HepG2 (cell line): ENCODE results near the gene PLK2. TPM values are rescaled to one million over a fixed set of nuclear protein-coding genes. Genes with fewer than 3 reads are reported as not detected.

ENCODE experiments used
- ATAC-seq: fragments of 200-7000 bp; cut with Tn5 transposase; 3 replicates; pipeline ENCODE4 v1.9.1; 2020; ENCODE audit warnings: mild to moderate bottlenecking, moderate library complexity
- BruUV-seq: library from RNA; stranded (reverse); fragments of 400-500 nt; replicated peaks from 2 replicates; lab custom pipeline; 2021; lab: Mats Ljungman, UMichigan
- CTCF ChIA-PET: fragments of 300-600 bp; formaldehyde crosslinking; extraction: SDS; loops from one replicate; lab custom pipeline; 2021; ENCODE audit warnings: low total read pairs, inconsistent platforms, low intra/inter-chr PET ratio; lab: Yijun Ruan, JAX
- POLR2A ChIA-PET: fragments of 350-600 bp; sonication (Branson Sonifier 250); formaldehyde crosslinking; loops from one replicate; lab custom pipeline; 2020; ENCODE audit warnings: antibody characterized with exemption, inconsistent platforms; lab: Yijun Ruan, JAX
- DNase-seq: peaks from one replicate; pipeline ENCODE4 v3.0.0-alpha.2; 2015; ENCODE audit warnings: low spot score
- FAIRE-seq: peaks from 3 replicates; lab custom pipeline; 2011; peaks lifted over from hg19 to GRCh38; lab: Jason Lieb, UNC
- H2AFZ ChIP-seq: one replicate; pipeline ENCODE4 v1.6.1; 2011; ENCODE audit warnings: low read length, inconsistent platforms
- H3K27ac ChIP-seq: fragments of 300-600 bp; 3 replicates; pipeline ENCODE4 v1.8.0; 2011; ENCODE audit warnings: mixed run types, mild to moderate bottlenecking, mixed read lengths, low read length, inconsistent platforms; ENCODE audit not compliant: insufficient read depth; ENCODE audit errors: extremely low read length
- H3K27me3 ChIP-seq, 2 experiments: fragments of 200-600 bp in 1 of 2; 2 replicates in 1 of 2; 3 replicates in 1 of 2; pipeline versions ENCODE4 v1.6.0 to v1.8.0; 2011; ENCODE audit warnings: low read length in 2 of 2, mild to moderate bottlenecking in 2 of 2, moderate library complexity in 2 of 2, inconsistent platforms in 1 of 2; ENCODE audit not compliant: insufficient read depth in 2 of 2, control insufficient read depth in 1 of 2
- H3K36me3 ChIP-seq, 2 experiments: fragments of 200-600 bp in 1 of 2; replicated peaks in 1 of 2; 2 replicates in 1 of 2; 3 replicates in 1 of 2; pipeline versions ENCODE4 v1.5.1 to v1.8.0; 2011; ENCODE audit warnings: low read length in 2 of 2, inconsistent platforms in 1 of 2; ENCODE audit not compliant: insufficient read depth in 2 of 2, control insufficient read depth in 1 of 2
- H3K4me1 ChIP-seq: 2 replicates; pipeline ENCODE4 v1.5.1; 2012; ENCODE audit warnings: low read length, inconsistent platforms; ENCODE audit not compliant: insufficient read depth
- H3K4me2 ChIP-seq: 2 replicates; pipeline ENCODE4 v1.6.0; 2011; ENCODE audit warnings: low read depth, low read length, inconsistent platforms
- H3K4me3 ChIP-seq, 3 experiments: fragments of 200-600 bp in 1 of 3; sonication (generic), shearing (Covaris generic) in 1 of 3; replicated peaks in 1 of 3; 2 replicates each; pipeline ENCODE4 v1.5.1; 2011 to 2016; ENCODE audit warnings: low read length in 3 of 3, inconsistent platforms in 2 of 3, low read depth in 2 of 3, mild to moderate bottlenecking in 2 of 3, control low read depth in 1 of 3, mixed read lengths in 1 of 3; ENCODE audit not compliant: insufficient read depth in 1 of 3
- H3K79me2 ChIP-seq: one replicate; pipeline ENCODE4 v1.6.1; 2011; ENCODE audit warnings: low read length, inconsistent platforms; ENCODE audit not compliant: insufficient read depth
- H3K9ac ChIP-seq: 2 replicates; pipeline ENCODE4 v1.6.0; 2011; ENCODE audit warnings: mild to moderate bottlenecking, low read depth, low read length, inconsistent platforms; ENCODE audit not compliant: insufficient read depth
- H3K9me3 ChIP-seq: 2 replicates; pipeline ENCODE4 v1.5.1; 2012; ENCODE audit warnings: mild to moderate bottlenecking, low read length
- H4K20me1 ChIP-seq: 2 replicates; pipeline ENCODE4 v1.6.0; 2011; ENCODE audit warnings: inconsistent platforms, mild to moderate bottlenecking, low read length, moderate library complexity; ENCODE audit not compliant: insufficient read depth
- MIER2 ChIP-seq: IDR thresholded peaks from 2 replicates; pipeline ENCODE4 v1.6.1; 2016; ENCODE audit warnings: missing biosample characterization, missing genetic modification reagents
- NFE2 ChIP-seq: sonication (generic); formaldehyde crosslinking; IDR thresholded peaks from 2 replicates; pipeline ENCODE4 v1.4.0; 2020; ENCODE audit warnings: missing genetic modification reagents
- PPARG ChIP-seq: conservative IDR thresholded peaks from 2 replicates; pipeline ENCODE4 v1.6.1; 2016; ENCODE audit warnings: missing biosample characterization, missing genetic modification reagents
- RAD51 ChIP-seq: fragments of 450-650 bp; IDR thresholded peaks from 2 replicates; pipeline ENCODE4 v1.6.1; 2016; ENCODE audit warnings: borderline replicate concordance
- SOX13 ChIP-seq, 3 experiments: fragments of 450-650 bp in 1 of 3; sonication (generic) in 1 of 3; formaldehyde crosslinking in 1 of 3; IDR thresholded peaks in 2 of 3; conservative IDR thresholded peaks in 1 of 3; 2 replicates each; pipeline versions ENCODE4 v1.5.0 to v1.6.1; 2016 to 2020; ENCODE audit warnings: antibody characterized with exemption in 1 of 3, mild to moderate bottlenecking in 1 of 3, missing compliant biosample characterization in 1 of 3, missing genetic modification reagents in 1 of 3, moderate library complexity in 1 of 3
- SOX6 ChIP-seq, 2 experiments: fragments of 450-650 bp in 1 of 2; sonication (generic) in 1 of 2; formaldehyde crosslinking in 1 of 2; IDR thresholded peaks; 2 replicates each; pipeline versions ENCODE4 v1.4.0 to v1.6.1; 2017 to 2020; ENCODE audit warnings: antibody characterized with exemption in 1 of 2, mild to moderate bottlenecking in 1 of 2, missing genetic modification reagents in 1 of 2
- U2AF1 ChIP-seq: fragments of 200-400 bp; formaldehyde crosslinking; optimal IDR thresholded peaks from 2 replicates; pipeline ENCODE3; 2017; ENCODE audit warnings: mild to moderate bottlenecking, low read depth, low read length
- ZNF337 ChIP-seq: sonication (generic); formaldehyde crosslinking; IDR thresholded peaks from 2 replicates; pipeline ENCODE4 v1.5.1; 2020; ENCODE audit warnings: missing genetic modification reagents, low read depth, mild to moderate bottlenecking, borderline replicate concordance
- ZSCAN9 ChIP-seq: IDR thresholded peaks from 2 replicates; pipeline ENCODE4 v1.6.1; 2016; ENCODE audit warnings: borderline replicate concordance
- WGBS: methylation state at CpG from one replicate; pipeline ENCODE4 v1.1.6; 2017; ENCODE audit warnings: low lambda C conversion rate; 5-methylcytosine and 5-hydroxymethylcytosine counted together
- in situ Hi-C: cut with HindIII; loops from 2 replicates; pipeline ENCODE4 v1.10.0; 2017; ENCODE audit warnings: low pct_unique_long_range_greater_than_20kb; ENCODE audit not compliant: extremely low pct_ligation_motif_present
- intact Hi-C: fragments of 100-400 bp; cut with micrococcal nuclease; formaldehyde crosslinking; loops from one replicate; pipeline ENCODE4 v1.10.0; 2022; ENCODE audit not compliant: unreplicated experiment
- polyA plus RNA-seq, 8 experiments: library from polyadenylated mRNA; depleted of rRNA in 3 of 8; stranded (reverse) in 7 of 8; unstranded in 1 of 8; fragments of >200 nt; fragmentation: Illumina TruSeq in 4 of 8; extraction: Trizol in 4 of 8; gene quantifications; 2 replicates each; pipeline versions ENCODE4 v1.2.1 to v1.2.3, GENCODE V29; 2011 to 2016; ENCODE audit warnings: low read depth in 4 of 8, missing spikeins in 1 of 8, mixed read lengths in 1 of 8; ENCODE audit not compliant: insufficient read depth in 1 of 8
- total RNA-seq, 5 experiments: library from RNA; depleted of rRNA; stranded (reverse); fragments of >200 nt; fragmentation: Illumina TruSeq; extraction: Trizol; gene quantifications; 2 replicates each; pipeline ENCODE4 v1.2.3, GENCODE V29; 2016; ENCODE audit warnings: low read depth in 1 of 5
- TF ChIP-seq, protein P1 (sequence below): sonication (generic); formaldehyde crosslinking; IDR thresholded peaks from 2 replicates; pipeline ENCODE4 v1.9.0; 2021; ENCODE audit warnings: missing genetic modification reagents, borderline replicate concordance
- TF ChIP-seq, protein P2 (sequence below): sonication (generic); formaldehyde crosslinking; IDR thresholded peaks from 2 replicates; pipeline ENCODE4 v1.4.0; 2020; ENCODE audit warnings: mild to moderate bottlenecking, missing genetic modification reagents

Gene PLK2
- total and polyA plus RNA-seq, 2 of the 13 experiments (the other 11 are each of a cell fraction or from before 2014, with no cell fraction given) = 9.6 to 29.6 TPM

DNA sequence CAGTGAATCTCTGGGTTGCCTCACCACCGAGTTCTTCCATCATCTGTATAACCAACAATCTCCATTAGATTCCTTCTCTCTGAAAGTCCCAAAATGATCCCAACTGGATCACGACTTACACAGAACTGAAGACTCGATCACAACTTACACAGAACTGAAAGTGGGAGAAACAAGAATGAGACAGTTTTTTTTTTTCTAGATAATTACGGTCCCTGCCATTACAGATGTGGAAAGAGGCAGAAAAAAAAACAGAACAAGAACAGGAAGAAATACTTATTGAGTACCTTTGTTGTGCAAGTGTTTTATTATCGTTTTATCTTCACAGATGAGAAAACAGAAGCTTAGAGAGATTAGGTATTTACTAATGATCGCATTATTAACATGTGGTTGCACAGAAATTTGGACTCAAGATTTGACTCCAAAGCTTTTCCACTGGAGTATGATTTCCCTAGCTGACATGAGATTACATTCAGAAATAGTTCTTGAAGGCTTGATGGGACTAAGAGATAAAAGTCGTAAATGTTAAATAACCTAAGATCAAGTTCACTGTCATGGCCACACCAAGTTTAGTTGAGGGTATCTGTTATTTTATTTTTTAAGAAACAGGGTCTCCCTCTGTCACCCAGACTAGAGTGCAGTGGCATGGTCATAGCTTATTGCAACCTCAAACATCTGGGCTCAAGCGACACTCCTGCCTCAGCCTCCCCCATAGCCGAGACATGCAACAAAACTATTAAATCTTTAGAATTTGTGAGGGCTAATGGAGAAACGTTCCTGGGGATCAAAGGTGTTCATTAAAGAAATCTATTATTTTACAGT lies 8.9 kb downstream of the PLK2 start:
- intact Hi-C loops = no loop called here

More for the DNA sequence above, 8.9 kb downstream of the PLK2 start:
- no peaks in the 10 kb centered on the region for H3K27me3 ChIP-seq
- BruUV-seq = no TSS peak
- H4K20me1 ChIP-seq = no peaks in the 10 kb centered on the region
- no peaks in the 10 kb centered on the region for H3K9me3 ChIP-seq
- H2AFZ ChIP-seq = no peak overlapping the region
- H3K27ac ChIP-seq = no peak overlapping the region
- H3K36me3 ChIP-seq = peaks cover 3 to 8% of the 10 kb centered on the region in 2 experiments; a peak in 2 of 5 replicates
- FAIRE-seq = no peak
- H3K9ac ChIP-seq = no peak overlapping the region
- no peak overlapping the region for H3K4me3 ChIP-seq
- no peak for TF ChIP-seq MIER2 (CRISPR knock-in tag)
- no peak for TF ChIP-seq ZSCAN9 (CRISPR knock-in tag)
- TF ChIP-seq, protein P1, sequence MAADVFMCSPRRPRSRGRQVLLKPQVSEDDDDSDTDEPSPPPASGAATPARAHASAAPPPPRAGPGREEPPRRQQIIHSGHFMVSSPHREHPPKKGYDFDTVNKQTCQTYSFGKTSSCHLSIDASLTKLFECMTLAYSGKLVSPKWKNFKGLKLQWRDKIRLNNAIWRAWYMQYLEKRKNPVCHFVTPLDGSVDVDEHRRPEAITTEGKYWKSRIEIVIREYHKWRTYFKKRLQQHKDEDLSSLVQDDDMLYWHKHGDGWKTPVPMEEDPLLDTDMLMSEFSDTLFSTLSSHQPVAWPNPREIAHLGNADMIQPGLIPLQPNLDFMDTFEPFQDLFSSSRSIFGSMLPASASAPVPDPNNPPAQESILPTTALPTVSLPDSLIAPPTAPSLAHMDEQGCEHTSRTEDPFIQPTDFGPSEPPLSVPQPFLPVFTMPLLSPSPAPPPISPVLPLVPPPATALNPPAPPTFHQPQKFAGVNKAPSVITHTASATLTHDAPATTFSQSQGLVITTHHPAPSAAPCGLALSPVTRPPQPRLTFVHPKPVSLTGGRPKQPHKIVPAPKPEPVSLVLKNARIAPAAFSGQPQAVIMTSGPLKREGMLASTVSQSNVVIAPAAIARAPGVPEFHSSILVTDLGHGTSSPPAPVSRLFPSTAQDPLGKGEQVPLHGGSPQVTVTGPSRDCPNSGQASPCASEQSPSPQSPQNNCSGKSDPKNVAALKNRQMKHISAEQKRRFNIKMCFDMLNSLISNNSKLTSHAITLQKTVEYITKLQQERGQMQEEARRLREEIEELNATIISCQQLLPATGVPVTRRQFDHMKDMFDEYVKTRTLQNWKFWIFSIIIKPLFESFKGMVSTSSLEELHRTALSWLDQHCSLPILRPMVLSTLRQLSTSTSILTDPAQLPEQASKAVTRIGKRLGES (CRISPR knock-in tag) = no peak
- TF ChIP-seq NFE2 = no peak
- no peak for TF ChIP-seq RAD51
- TF ChIP-seq, protein P2, sequence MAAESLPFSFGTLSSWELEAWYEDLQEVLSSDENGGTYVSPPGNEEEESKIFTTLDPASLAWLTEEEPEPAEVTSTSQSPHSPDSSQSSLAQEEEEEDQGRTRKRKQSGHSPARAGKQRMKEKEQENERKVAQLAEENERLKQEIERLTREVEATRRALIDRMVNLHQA (CRISPR knock-in tag) = no peak
- no peak for TF ChIP-seq U2AF1
- no peak for TF ChIP-seq PPARG (CRISPR knock-in tag)
- no peak for TF ChIP-seq ZNF337 (CRISPR knock-in tag)
- TF ChIP-seq SOX13 (IDR thresholded peaks at IDR 0.05) = no peak
- no peak for TF ChIP-seq SOX13 (CRISPR knock-in tag; conservative IDR thresholded peaks at IDR 0.05 in 1 of 2, IDR thresholded peaks at IDR 0.05 in 1 of 2)
- TF ChIP-seq SOX6 (IDR thresholded peaks at IDR 0.05) = no peak
- no peak for TF ChIP-seq SOX6 (CRISPR knock-in tag; IDR thresholded peaks at IDR 0.05)
- TF ChIP-seq, all 625 proteins: peak for 0
- peaks cover 8% of the 10 kb centered on the region; the same call in 1 of the 2 replicates for H3K4me1 ChIP-seq
- no peak overlapping the region for H3K4me2 ChIP-seq
- DNase-seq = no peak
- no peak for ATAC-seq
- in situ Hi-C loops = loop anchor here (25.0 kb wide), 1 partner anchor 939 kb away; no protein-coding TSS in a partner anchor
- CTCF ChIA-PET = no interaction called here
- 35% methylated on average over 10 of the region's 10 CpGs for WGBS
- H3K79me2 ChIP-seq = no peaks in the 10 kb centered on the region
- POLR2A ChIA-PET = no interaction called here
